Stomach (tissue), 4 donors: ENCODE results near the gene FBXO8.

Experiments
- POLR2A ChIP-seq, 4 donors: fragments of 450-650 bp; IDR thresholded peaks; one replicate each; pipeline ENCODE4 v1.6.1; 2016; ENCODE audit warnings: antibody characterized with exemption in 4 of 4, control low read depth in 2 of 4, mild to moderate bottlenecking in 1 of 4, moderate library complexity in 1 of 4
- POLR2AphosphoS5 ChIP-seq, 3 donors: sonication (generic); formaldehyde crosslinking; IDR thresholded peaks; one replicate each; pipeline ENCODE4 v1.6.1; 2016; ENCODE audit warnings: antibody characterized with exemption in 3 of 3
- TF ChIP-seq, protein P1 (sequence below), 7 experiments: fragments of 450-650 bp in 4 of 7; fragments of 200-600 bp in 3 of 7; sonication (generic) in 3 of 7; IDR thresholded peaks; one replicate each; pipeline ENCODE4 v1.5.1; 2016 to 2019; ENCODE audit warnings: antibody characterized with exemption in 7 of 7, control low read depth in 2 of 7, mild to moderate bottlenecking in 1 of 7

DNA sequence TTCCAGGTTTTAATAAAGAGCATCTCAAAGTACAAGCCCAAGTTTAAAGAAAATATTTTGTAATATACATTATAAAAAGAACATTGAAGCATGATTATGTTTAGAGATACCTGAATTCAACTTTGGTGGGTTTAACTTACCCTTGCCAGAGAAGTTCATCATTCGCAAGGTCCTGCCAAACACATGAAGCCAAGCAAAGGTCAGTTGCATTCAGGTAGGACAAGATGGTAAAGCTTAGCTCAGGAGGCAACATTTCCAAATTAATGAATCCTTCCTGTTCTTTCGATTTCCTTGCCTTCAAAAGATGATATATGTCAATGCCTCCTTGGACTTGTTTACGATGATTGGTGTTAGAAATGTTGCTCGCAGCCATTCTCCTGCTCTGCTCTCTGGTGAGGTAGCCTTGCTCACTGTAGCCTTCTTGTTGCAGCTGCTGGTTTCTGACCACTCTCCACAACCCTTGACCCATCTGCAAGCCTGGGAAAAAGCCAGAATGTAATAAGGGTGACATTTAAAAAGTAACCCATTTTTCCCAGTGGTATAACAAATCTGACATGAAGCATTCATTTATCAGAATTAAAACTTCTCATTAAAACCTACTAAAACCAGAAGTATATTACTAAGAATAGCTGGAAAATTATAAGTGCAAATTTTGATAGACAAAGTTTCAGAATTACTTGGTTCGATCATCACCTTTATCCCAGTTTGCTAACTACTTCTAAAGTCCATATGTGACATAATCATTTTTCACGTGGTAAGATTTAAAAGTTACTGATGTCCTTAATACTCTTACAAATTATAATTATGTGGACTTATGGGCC lies 20.6 kb downstream of the FBXO8 start:
- TF ChIP-seq POLR2AphosphoS5 (IDR thresholded peaks at IDR 0.05) (no peak), POLR2A (IDR thresholded peaks at IDR 0.05) (no peak)
- TF ChIP-seq, protein P1, sequence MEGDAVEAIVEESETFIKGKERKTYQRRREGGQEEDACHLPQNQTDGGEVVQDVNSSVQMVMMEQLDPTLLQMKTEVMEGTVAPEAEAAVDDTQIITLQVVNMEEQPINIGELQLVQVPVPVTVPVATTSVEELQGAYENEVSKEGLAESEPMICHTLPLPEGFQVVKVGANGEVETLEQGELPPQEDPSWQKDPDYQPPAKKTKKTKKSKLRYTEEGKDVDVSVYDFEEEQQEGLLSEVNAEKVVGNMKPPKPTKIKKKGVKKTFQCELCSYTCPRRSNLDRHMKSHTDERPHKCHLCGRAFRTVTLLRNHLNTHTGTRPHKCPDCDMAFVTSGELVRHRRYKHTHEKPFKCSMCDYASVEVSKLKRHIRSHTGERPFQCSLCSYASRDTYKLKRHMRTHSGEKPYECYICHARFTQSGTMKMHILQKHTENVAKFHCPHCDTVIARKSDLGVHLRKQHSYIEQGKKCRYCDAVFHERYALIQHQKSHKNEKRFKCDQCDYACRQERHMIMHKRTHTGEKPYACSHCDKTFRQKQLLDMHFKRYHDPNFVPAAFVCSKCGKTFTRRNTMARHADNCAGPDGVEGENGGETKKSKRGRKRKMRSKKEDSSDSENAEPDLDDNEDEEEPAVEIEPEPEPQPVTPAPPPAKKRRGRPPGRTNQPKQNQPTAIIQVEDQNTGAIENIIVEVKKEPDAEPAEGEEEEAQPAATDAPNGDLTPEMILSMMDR (IDR thresholded peaks at IDR 0.05) = no peak
